Measurements from ENCODE around the gene KANSL1. TPM values are rescaled to one million over a fixed set of nuclear protein-coding genes. Genes with fewer than 3 reads are reported as not detected.

Gene KANSL1
- total RNA-seq, 1 donor from 2014 or later = 78.5 TPM

GRCh38 chr17:46060461-46060860, 132.8 kb downstream of the KANSL1 start:
- Histone ChIP-seq H3K27ac (no peak overlapping the region), H3K4me1 (peaks cover 13% of the 10 kb centered on the region), H3K4me3 (no peak overlapping the region), H3K27me3 (ENCODE audit: low read depth) (no peaks in the 10 kb centered on the region), H3K36me3 (peaks cover 60% of the 10 kb centered on the region), H3K9me3 (no peaks in the 10 kb centered on the region)
- intact Hi-C loops (cut with DNase I) = no loop called here
- ATAC-seq (no peak), DNase-seq (no peak)
- TF ChIP-seq CTCF (IDR thresholded peaks at IDR 0.05) = no peak

GRCh38 chr17:46059486-46059885, 133.7 kb downstream of the KANSL1 start:
- TF ChIP-seq CTCF (IDR thresholded peaks at IDR 0.05) = no peak
- DNase-seq (no peak), ATAC-seq (no peak)
- Histone ChIP-seq H3K9me3 (no peaks in the 10 kb centered on the region), H3K36me3 (peaks cover 50% of the 10 kb centered on the region), H3K27me3 (ENCODE audit: low read depth) (no peaks in the 10 kb centered on the region), H3K27ac (no peak overlapping the region), H3K4me3 (no peak overlapping the region), H3K4me1 (peaks cover 13% of the 10 kb centered on the region)
- intact Hi-C loops (cut with DNase I) = no loop called here

DNA sequence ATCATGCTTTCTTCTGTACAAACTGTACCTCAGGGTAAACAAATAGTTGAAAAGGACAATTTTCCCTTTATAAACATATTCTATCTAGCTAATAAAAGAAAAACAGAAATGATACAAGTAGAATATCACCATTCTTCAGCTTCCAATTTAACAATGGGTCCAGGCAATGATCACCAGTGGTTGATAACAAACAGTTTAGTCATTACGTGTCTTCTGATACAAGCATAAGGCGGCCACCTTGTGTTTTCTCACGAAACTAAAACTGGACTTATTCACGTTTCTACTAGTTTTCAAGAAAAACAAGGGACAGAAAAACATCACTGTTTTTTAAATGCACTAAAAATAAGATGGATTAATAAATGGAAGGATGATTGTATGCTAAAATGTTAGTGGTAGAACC, 135.9 kb downstream of the KANSL1 start:
- Histone ChIP-seq H3K4me3 (no peak overlapping the region), H3K27me3 (ENCODE audit: low read depth) (no peaks in the 10 kb centered on the region), H3K36me3 (peaks cover 45% of the 10 kb centered on the region), H3K9me3 (no peaks in the 10 kb centered on the region), H3K4me1 (peaks cover 13% of the 10 kb centered on the region), H3K27ac (no peak overlapping the region)
- intact Hi-C loops (cut with DNase I) = no loop called here
- ATAC-seq = no peak
- no peak for TF ChIP-seq CTCF (IDR thresholded peaks at IDR 0.05)
- DNase-seq = no peak

DNA sequence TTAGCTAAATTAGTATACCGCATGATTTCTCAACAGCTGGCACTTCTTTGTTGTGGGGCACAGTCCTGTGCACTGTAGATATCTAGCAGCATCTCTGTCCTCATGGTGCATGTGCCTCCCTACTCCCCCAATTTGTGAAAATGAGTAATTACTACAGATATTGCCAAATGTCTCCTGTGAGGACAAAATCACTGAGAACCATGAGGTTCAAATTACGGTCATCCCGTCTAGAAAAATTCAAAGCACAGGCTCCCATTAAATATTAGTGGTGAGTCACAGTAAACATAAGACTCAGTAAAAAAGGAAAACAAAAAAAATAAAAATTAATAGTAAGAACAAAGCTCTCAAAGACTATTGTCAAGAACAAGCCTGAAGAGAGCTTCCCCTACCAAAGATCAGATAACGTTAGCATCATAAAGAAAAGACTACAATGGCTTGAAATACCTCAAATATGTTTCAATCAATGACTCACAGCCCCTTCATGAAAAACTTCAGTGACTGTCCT, 136.4 kb downstream of the KANSL1 start:
- no peak for ATAC-seq
- H3K36me3 ChIP-seq = peaks cover 44% of the 10 kb centered on the region
- H3K4me3 ChIP-seq = no peak overlapping the region
- peaks cover 13% of the 10 kb centered on the region for H3K4me1 ChIP-seq
- no peak for TF ChIP-seq CTCF (IDR thresholded peaks at IDR 0.05)
- intact Hi-C loops (cut with DNase I) = no loop called here
- no peaks in the 10 kb centered on the region for H3K27me3 ChIP-seq (ENCODE audit: low read depth)
- no peaks in the 10 kb centered on the region for H3K9me3 ChIP-seq
- no peak overlapping the region for H3K27ac ChIP-seq
- no peak for DNase-seq

DNA sequence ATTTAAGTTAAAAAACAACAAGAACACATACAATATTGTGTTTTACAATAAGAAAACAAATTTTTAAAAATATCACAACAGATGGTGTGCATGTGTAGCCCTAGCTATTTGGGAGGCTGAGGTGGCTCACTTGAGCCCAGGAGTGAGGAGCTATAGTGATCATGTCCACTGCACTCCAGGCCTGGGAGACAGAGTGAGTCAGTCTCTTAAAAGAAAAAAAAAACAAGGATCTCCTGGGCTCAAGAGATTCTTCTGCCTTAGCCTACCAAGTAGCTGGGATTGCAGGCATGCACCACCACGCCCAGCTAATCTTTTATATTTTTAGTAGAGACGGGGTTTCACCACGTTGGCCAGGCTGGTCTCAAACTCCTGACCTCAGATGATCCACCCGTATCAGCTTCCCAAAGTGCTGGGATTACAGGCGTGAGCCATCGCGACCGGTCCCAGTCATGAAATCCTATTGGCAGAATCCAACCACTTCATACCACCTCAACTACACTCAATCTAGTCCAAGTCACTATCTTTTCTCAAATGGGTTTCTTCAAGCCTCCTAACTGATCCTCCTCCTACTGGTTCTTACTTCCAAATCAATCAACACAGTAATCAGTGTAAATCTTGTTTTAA, 139.2 kb downstream of the KANSL1 start:
- no peak overlapping the region for H3K4me3 ChIP-seq
- no peaks in the 10 kb centered on the region for H3K9me3 ChIP-seq
- no peak for DNase-seq
- TF ChIP-seq CTCF (IDR thresholded peaks at IDR 0.05) = no peak
- no peak overlapping the region for H3K27ac ChIP-seq
- H3K4me1 ChIP-seq = peaks cover 13% of the 10 kb centered on the region
- peaks cover 53% of the 10 kb centered on the region for H3K36me3 ChIP-seq
- no peak for ATAC-seq
- intact Hi-C loops (cut with DNase I) = no loop called here
- H3K27me3 ChIP-seq (ENCODE audit: low read depth) = no peaks in the 10 kb centered on the region
